HepG2 (cell line): ENCODE results near the gene MYH9. TPM values are rescaled to one million over a fixed set of nuclear protein-coding genes. Genes with fewer than 3 reads are reported as not detected.
A peak's percentile ranks its signal among the peaks of the same experiment; 100 is the strongest.

ENCODE experiments used
- ATAC-seq: fragments of 200-7000 bp; cut with Tn5 transposase; 3 replicates; pipeline ENCODE4 v1.9.1; 2020; ENCODE audit warnings: mild to moderate bottlenecking, moderate library complexity
- BruUV-seq: library from RNA; stranded (reverse); fragments of 400-500 nt; replicated peaks from 2 replicates; lab custom pipeline; 2021; lab: Mats Ljungman, UMichigan
- CTCF ChIA-PET: fragments of 300-600 bp; formaldehyde crosslinking; extraction: SDS; loops from one replicate; lab custom pipeline; 2021; ENCODE audit warnings: low total read pairs, inconsistent platforms, low intra/inter-chr PET ratio; lab: Yijun Ruan, JAX
- POLR2A ChIA-PET: fragments of 350-600 bp; sonication (Branson Sonifier 250); formaldehyde crosslinking; loops from one replicate; lab custom pipeline; 2020; ENCODE audit warnings: antibody characterized with exemption, inconsistent platforms; lab: Yijun Ruan, JAX
- DNase-seq: peaks from one replicate; pipeline ENCODE4 v3.0.0-alpha.2; 2015; ENCODE audit warnings: low spot score
- FAIRE-seq: peaks from 3 replicates; lab custom pipeline; 2011; peaks lifted over from hg19 to GRCh38; lab: Jason Lieb, UNC
- H2AFZ ChIP-seq: one replicate; pipeline ENCODE4 v1.6.1; 2011; ENCODE audit warnings: low read length, inconsistent platforms
- H3K27ac ChIP-seq: fragments of 300-600 bp; 3 replicates; pipeline ENCODE4 v1.8.0; 2011; ENCODE audit warnings: mixed run types, mild to moderate bottlenecking, mixed read lengths, low read length, inconsistent platforms; ENCODE audit not compliant: insufficient read depth; ENCODE audit errors: extremely low read length
- H3K27me3 ChIP-seq, 2 experiments: fragments of 200-600 bp in 1 of 2; 2 replicates in 1 of 2; 3 replicates in 1 of 2; pipeline versions ENCODE4 v1.6.0 to v1.8.0; 2011; ENCODE audit warnings: low read length in 2 of 2, mild to moderate bottlenecking in 2 of 2, moderate library complexity in 2 of 2, inconsistent platforms in 1 of 2; ENCODE audit not compliant: insufficient read depth in 2 of 2, control insufficient read depth in 1 of 2
- H3K36me3 ChIP-seq, 2 experiments: fragments of 200-600 bp in 1 of 2; replicated peaks in 1 of 2; 2 replicates in 1 of 2; 3 replicates in 1 of 2; pipeline versions ENCODE4 v1.5.1 to v1.8.0; 2011; ENCODE audit warnings: low read length in 2 of 2, inconsistent platforms in 1 of 2; ENCODE audit not compliant: insufficient read depth in 2 of 2, control insufficient read depth in 1 of 2
- H3K4me1 ChIP-seq: 2 replicates; pipeline ENCODE4 v1.5.1; 2012; ENCODE audit warnings: low read length, inconsistent platforms; ENCODE audit not compliant: insufficient read depth
- H3K4me2 ChIP-seq: 2 replicates; pipeline ENCODE4 v1.6.0; 2011; ENCODE audit warnings: low read depth, low read length, inconsistent platforms
- H3K4me3 ChIP-seq, 3 experiments: fragments of 200-600 bp in 1 of 3; sonication (generic), shearing (Covaris generic) in 1 of 3; replicated peaks in 1 of 3; 2 replicates each; pipeline ENCODE4 v1.5.1; 2011 to 2016; ENCODE audit warnings: low read length in 3 of 3, inconsistent platforms in 2 of 3, low read depth in 2 of 3, mild to moderate bottlenecking in 2 of 3, control low read depth in 1 of 3, mixed read lengths in 1 of 3; ENCODE audit not compliant: insufficient read depth in 1 of 3
- H3K79me2 ChIP-seq: one replicate; pipeline ENCODE4 v1.6.1; 2011; ENCODE audit warnings: low read length, inconsistent platforms; ENCODE audit not compliant: insufficient read depth
- H3K9ac ChIP-seq: 2 replicates; pipeline ENCODE4 v1.6.0; 2011; ENCODE audit warnings: mild to moderate bottlenecking, low read depth, low read length, inconsistent platforms; ENCODE audit not compliant: insufficient read depth
- H3K9me3 ChIP-seq: 2 replicates; pipeline ENCODE4 v1.5.1; 2012; ENCODE audit warnings: mild to moderate bottlenecking, low read length
- H4K20me1 ChIP-seq: 2 replicates; pipeline ENCODE4 v1.6.0; 2011; ENCODE audit warnings: inconsistent platforms, mild to moderate bottlenecking, low read length, moderate library complexity; ENCODE audit not compliant: insufficient read depth
- AGO1 ChIP-seq: fragments of 200-400 bp; formaldehyde crosslinking; IDR thresholded peaks from 2 replicates; pipeline ENCODE4 v1.6.1; 2017; ENCODE audit warnings: mild to moderate bottlenecking, low read depth, low read length, moderate library complexity; ENCODE audit not compliant: poor library complexity, severe bottlenecking
- AGO2 ChIP-seq: fragments of 200-400 bp; formaldehyde crosslinking; optimal IDR thresholded peaks from 2 replicates; pipeline ENCODE3; 2017; ENCODE audit warnings: mild to moderate bottlenecking, low read depth, low read length, moderate library complexity
- FOXC1 ChIP-seq: sonication (generic); formaldehyde crosslinking; IDR thresholded peaks from 2 replicates; pipeline ENCODE4 v1.8.0; 2022; ENCODE audit warnings: mild to moderate bottlenecking, missing genetic modification reagents, borderline replicate concordance
- KDM2A ChIP-seq: sonication (generic); formaldehyde crosslinking; IDR thresholded peaks from 2 replicates; pipeline ENCODE4 v1.4.0; 2020; ENCODE audit warnings: low read depth, missing genetic modification reagents, borderline replicate concordance
- SOX6 ChIP-seq, 2 experiments: fragments of 450-650 bp in 1 of 2; sonication (generic) in 1 of 2; formaldehyde crosslinking in 1 of 2; IDR thresholded peaks; 2 replicates each; pipeline versions ENCODE4 v1.4.0 to v1.6.1; 2017 to 2020; ENCODE audit warnings: antibody characterized with exemption in 1 of 2, mild to moderate bottlenecking in 1 of 2, missing genetic modification reagents in 1 of 2
- TSC22D2 ChIP-seq: sonication (generic); formaldehyde crosslinking; IDR thresholded peaks from 2 replicates; pipeline ENCODE4 v1.5.1; 2020; ENCODE audit warnings: missing genetic modification reagents, mild to moderate bottlenecking, borderline replicate concordance
- ZFP36 ChIP-seq: fragments of 150-350 bp; IDR thresholded peaks from 2 replicates; pipeline ENCODE4 v1.6.1; 2018; ENCODE audit warnings: borderline replicate concordance, low read length, low read depth; ENCODE audit not compliant: partially characterized antibody
- ZFY ChIP-seq: sonication (generic); formaldehyde crosslinking; IDR thresholded peaks from 2 replicates; pipeline ENCODE4 v1.4.0; 2020; ENCODE audit warnings: missing genetic modification reagents
- ZNF333 ChIP-seq: sonication (generic); formaldehyde crosslinking; IDR thresholded peaks from 2 replicates; pipeline ENCODE4 v1.4.0; 2020; ENCODE audit warnings: mild to moderate bottlenecking, missing genetic modification reagents, borderline replicate concordance
- WGBS: methylation state at CpG from one replicate; pipeline ENCODE4 v1.1.6; 2017; ENCODE audit warnings: low lambda C conversion rate; 5-methylcytosine and 5-hydroxymethylcytosine counted together
- in situ Hi-C: cut with HindIII; loops from 2 replicates; pipeline ENCODE4 v1.10.0; 2017; ENCODE audit warnings: low pct_unique_long_range_greater_than_20kb; ENCODE audit not compliant: extremely low pct_ligation_motif_present
- intact Hi-C: fragments of 100-400 bp; cut with micrococcal nuclease; formaldehyde crosslinking; loops from one replicate; pipeline ENCODE4 v1.10.0; 2022; ENCODE audit not compliant: unreplicated experiment
- polyA plus RNA-seq, 8 experiments: library from polyadenylated mRNA; depleted of rRNA in 3 of 8; stranded (reverse) in 7 of 8; unstranded in 1 of 8; fragments of >200 nt; fragmentation: Illumina TruSeq in 4 of 8; extraction: Trizol in 4 of 8; gene quantifications; 2 replicates each; pipeline versions ENCODE4 v1.2.1 to v1.2.3, GENCODE V29; 2011 to 2016; ENCODE audit warnings: low read depth in 4 of 8, missing spikeins in 1 of 8, mixed read lengths in 1 of 8; ENCODE audit not compliant: insufficient read depth in 1 of 8
- total RNA-seq, 5 experiments: library from RNA; depleted of rRNA; stranded (reverse); fragments of >200 nt; fragmentation: Illumina TruSeq; extraction: Trizol; gene quantifications; 2 replicates each; pipeline ENCODE4 v1.2.3, GENCODE V29; 2016; ENCODE audit warnings: low read depth in 1 of 5
- TF ChIP-seq, protein P1 (sequence below): sonication (generic); formaldehyde crosslinking; IDR thresholded peaks from 2 replicates; pipeline ENCODE4 v1.5.0; 2020; ENCODE audit warnings: mild to moderate bottlenecking, low read depth, missing genetic modification reagents, borderline replicate concordance
- TF ChIP-seq, protein P2 (sequence below): sonication (generic); formaldehyde crosslinking; IDR thresholded peaks from 2 replicates; pipeline ENCODE4 v1.5.1; 2020; ENCODE audit warnings: mild to moderate bottlenecking, missing genetic modification reagents, moderate library complexity
- TF ChIP-seq, protein P3 (sequence below): sonication (generic); formaldehyde crosslinking; IDR thresholded peaks from 2 replicates; pipeline ENCODE4 v1.5.0; 2020; ENCODE audit warnings: mild to moderate bottlenecking, missing genetic modification reagents, moderate library complexity
- TF ChIP-seq, protein P4 (sequence below): sonication (generic); formaldehyde crosslinking; IDR thresholded peaks from 2 replicates; pipeline ENCODE4 v1.9.0; 2022; ENCODE audit warnings: missing genetic modification reagents, mild to moderate bottlenecking, borderline replicate concordance

Gene MYH9
- total and polyA plus RNA-seq, 2 of the 13 experiments (the other 11 are each of a cell fraction or from before 2014, with no cell fraction given): 50.7 to 98.5 TPM

DNA sequence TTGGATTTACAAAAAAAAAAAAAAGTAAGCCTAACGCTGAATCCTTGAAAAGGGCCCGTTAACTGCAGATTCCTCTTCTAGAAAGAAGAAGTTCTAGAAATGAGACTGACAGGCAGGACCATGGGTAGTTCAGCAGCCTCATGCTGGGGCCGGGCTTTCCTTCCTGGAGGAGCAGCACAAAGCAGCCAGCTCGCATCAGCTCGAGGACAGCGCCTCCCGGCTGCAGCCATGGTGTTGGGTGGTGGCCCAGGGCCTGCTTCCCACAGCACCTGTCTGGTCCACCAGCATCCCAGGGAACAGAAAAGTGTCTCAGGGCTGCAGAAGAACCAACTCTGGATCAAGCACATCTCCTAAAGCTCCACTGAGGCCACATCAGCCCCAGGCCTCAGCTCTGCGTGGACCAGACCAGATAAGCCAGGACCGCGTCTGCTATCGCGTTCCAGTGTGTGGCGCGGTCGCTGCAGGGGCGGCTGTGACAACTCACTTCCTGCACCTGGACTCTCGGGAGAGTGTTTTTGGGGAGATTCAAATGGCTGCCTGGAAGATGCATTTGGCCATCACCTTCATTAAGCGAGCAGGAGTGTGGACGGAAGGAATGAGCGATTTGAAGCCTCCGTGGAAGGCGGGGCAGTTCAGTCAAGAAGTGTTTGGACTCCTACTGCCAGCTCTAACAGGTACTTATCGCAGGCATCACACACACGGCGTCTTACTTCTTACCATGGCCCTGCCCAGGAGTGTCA lies 53.5 kb downstream of the MYH9 start:
- FAIRE-seq (no peak), ATAC-seq (no peak), DNase-seq (no peak)
- peaks cover 69% of the 10 kb centered on the region for H3K79me2 ChIP-seq
- H2AFZ ChIP-seq: no peak overlapping the region
- H3K27ac ChIP-seq: no peak overlapping the region
- intact Hi-C loops (no loop called here), in situ Hi-C loops (no loop called here)
- H3K36me3 ChIP-seq: peaks cover 58 to 95% of the 10 kb centered on the region in 2 experiments
- ChIA-PET POLR2A (interaction anchor here (4.7 kb wide), 1 partner anchor 17 kb away, joined by 36 read pairs; no protein-coding TSS in a partner anchor), CTCF (no interaction called here)
- H3K4me1 ChIP-seq: peaks cover 44% of the 10 kb centered on the region
- no peaks in the 10 kb centered on the region for H3K9me3 ChIP-seq
- H3K9ac ChIP-seq: no peak overlapping the region
- 97% methylated on average over 20 of the region's 25 CpGs for WGBS
- no TSS peak for BruUV-seq
- peaks cover 4% of the 10 kb centered on the region; the same call in 1 of the 2 replicates for H4K20me1 ChIP-seq
- H3K4me3 ChIP-seq: no peak overlapping the region
- H3K4me2 ChIP-seq: no peak overlapping the region
- H3K27me3 ChIP-seq: no peaks in the 10 kb centered on the region
- TF ChIP-seq, protein P1, sequence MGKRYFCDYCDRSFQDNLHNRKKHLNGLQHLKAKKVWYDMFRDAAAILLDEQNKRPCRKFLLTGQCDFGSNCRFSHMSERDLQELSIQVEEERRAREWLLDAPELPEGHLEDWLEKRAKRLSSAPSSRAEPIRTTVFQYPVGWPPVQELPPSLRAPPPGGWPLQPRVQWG (CRISPR knock-in tag): no peak
- TF ChIP-seq TSC22D2 (CRISPR knock-in tag) (no peak), ZNF333 (CRISPR knock-in tag) (no peak), AGO1 (no peak), ZFY (CRISPR knock-in tag) (no peak), FOXC1 (CRISPR knock-in tag) (no peak), AGO2 (peak; percentile 32), SOX6 (IDR thresholded peaks at IDR 0.05) (no peak), SOX6 (CRISPR knock-in tag; IDR thresholded peaks at IDR 0.05) (no peak), ZFP36 (no peak), KDM2A (no peak)
- TF ChIP-seq, protein P2, sequence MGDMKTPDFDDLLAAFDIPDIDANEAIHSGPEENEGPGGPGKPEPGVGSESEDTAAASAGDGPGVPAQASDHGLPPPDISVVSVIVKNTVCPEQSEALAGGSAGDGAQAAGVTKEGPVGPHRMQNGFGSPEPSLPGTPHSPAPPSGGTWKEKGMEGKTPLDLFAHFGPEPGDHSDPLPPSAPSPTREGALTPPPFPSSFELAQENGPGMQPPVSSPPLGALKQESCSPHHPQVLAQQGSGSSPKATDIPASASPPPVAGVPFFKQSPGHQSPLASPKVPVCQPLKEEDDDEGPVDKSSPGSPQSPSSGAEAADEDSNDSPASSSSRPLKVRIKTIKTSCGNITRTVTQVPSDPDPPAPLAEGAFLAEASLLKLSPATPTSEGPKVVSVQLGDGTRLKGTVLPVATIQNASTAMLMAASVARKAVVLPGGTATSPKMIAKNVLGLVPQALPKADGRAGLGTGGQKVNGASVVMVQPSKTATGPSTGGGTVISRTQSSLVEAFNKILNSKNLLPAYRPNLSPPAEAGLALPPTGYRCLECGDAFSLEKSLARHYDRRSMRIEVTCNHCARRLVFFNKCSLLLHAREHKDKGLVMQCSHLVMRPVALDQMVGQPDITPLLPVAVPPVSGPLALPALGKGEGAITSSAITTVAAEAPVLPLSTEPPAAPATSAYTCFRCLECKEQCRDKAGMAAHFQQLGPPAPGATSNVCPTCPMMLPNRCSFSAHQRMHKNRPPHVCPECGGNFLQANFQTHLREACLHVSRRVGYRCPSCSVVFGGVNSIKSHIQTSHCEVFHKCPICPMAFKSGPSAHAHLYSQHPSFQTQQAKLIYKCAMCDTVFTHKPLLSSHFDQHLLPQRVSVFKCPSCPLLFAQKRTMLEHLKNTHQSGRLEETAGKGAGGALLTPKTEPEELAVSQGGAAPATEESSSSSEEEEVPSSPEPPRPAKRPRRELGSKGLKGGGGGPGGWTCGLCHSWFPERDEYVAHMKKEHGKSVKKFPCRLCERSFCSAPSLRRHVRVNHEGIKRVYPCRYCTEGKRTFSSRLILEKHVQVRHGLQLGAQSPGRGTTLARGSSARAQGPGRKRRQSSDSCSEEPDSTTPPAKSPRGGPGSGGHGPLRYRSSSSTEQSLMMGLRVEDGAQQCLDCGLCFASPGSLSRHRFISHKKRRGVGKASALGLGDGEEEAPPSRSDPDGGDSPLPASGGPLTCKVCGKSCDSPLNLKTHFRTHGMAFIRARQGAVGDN (CRISPR knock-in tag): peak; percentile 13; the same call in 1 of the 2 replicates
- TF ChIP-seq, protein P3, sequence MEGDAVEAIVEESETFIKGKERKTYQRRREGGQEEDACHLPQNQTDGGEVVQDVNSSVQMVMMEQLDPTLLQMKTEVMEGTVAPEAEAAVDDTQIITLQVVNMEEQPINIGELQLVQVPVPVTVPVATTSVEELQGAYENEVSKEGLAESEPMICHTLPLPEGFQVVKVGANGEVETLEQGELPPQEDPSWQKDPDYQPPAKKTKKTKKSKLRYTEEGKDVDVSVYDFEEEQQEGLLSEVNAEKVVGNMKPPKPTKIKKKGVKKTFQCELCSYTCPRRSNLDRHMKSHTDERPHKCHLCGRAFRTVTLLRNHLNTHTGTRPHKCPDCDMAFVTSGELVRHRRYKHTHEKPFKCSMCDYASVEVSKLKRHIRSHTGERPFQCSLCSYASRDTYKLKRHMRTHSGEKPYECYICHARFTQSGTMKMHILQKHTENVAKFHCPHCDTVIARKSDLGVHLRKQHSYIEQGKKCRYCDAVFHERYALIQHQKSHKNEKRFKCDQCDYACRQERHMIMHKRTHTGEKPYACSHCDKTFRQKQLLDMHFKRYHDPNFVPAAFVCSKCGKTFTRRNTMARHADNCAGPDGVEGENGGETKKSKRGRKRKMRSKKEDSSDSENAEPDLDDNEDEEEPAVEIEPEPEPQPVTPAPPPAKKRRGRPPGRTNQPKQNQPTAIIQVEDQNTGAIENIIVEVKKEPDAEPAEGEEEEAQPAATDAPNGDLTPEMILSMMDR (CRISPR knock-in tag): peak; percentile 23; the same call in 1 of the 2 replicates
- TF ChIP-seq, protein P4, sequence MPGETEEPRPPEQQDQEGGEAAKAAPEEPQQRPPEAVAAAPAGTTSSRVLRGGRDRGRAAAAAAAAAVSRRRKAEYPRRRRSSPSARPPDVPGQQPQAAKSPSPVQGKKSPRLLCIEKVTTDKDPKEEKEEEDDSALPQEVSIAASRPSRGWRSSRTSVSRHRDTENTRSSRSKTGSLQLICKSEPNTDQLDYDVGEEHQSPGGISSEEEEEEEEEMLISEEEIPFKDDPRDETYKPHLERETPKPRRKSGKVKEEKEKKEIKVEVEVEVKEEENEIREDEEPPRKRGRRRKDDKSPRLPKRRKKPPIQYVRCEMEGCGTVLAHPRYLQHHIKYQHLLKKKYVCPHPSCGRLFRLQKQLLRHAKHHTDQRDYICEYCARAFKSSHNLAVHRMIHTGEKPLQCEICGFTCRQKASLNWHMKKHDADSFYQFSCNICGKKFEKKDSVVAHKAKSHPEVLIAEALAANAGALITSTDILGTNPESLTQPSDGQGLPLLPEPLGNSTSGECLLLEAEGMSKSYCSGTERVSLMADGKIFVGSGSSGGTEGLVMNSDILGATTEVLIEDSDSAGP: no peak
